HG03378 (cell line): ENCODE data around the gene TMED8.
"Not testable (repeated sequence)": the region's sequence is repeated elsewhere in the genome, so short reads cannot be mapped to it uniquely, and the experiment has no call there.

Source experiments
- ATAC-seq: cut with Tn5 transposase; IDR thresholded peaks from one replicate; pipeline ENCODE4 v1.9.1; 2021; ENCODE audit warnings: mild to moderate bottlenecking, moderate library complexity; ENCODE audit not compliant: unreplicated experiment

The TMED8 gene

GRCh38 chr14:77324289-77324688, 52.6 kb downstream of the TMED8 start:
- no peak for ATAC-seq

GRCh38 chr14:77323571-77323970, 53.3 kb downstream of the TMED8 start:
- no peak for ATAC-seq

- ATAC-seq: no peak
Measured at GRCh38 chr14:77322951-77323350, 53.9 kb downstream of the TMED8 start.

- ATAC-seq: no peak
Measured at GRCh38 chr14:77322250-77322902, 54.5 kb downstream of the TMED8 start.

GRCh38 chr14:77320238-77320935, 56.5 kb downstream of the TMED8 start, which contains the start of gene POMT2:
POMT2 (minus strand) TSS chr14:77320883; CDS start chr14:77320681, 202 bp downstream.
- peak; percentile 63 for ATAC-seq

DNA sequence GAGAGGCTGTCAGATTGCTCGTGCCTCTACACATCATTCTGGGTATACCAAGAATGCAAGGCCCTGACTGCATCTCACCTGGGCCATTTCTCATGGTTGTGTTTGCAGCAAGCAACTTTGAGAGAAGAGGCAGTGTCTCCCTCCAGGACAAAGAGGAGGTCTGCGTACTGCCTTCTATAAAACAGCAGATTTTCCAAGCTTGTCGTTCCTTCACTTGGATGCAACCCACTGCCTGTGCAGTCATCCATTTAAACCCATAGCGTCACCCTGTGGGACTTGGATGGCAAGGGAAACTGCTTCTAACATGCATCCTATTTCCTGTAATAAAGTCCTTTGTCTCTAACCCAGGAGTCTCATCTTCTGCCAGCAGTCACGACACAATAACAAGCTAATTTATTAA, 57.5 kb downstream of the TMED8 start:
- no peak for ATAC-seq

- ATAC-seq: not testable (repeated sequence)
Measured at GRCh38 chr14:77318756-77319155, 58.1 kb downstream of the TMED8 start.

GRCh38 chr14:77318006-77318553, 58.8 kb downstream of the TMED8 start:
- no peak for ATAC-seq

DNA sequence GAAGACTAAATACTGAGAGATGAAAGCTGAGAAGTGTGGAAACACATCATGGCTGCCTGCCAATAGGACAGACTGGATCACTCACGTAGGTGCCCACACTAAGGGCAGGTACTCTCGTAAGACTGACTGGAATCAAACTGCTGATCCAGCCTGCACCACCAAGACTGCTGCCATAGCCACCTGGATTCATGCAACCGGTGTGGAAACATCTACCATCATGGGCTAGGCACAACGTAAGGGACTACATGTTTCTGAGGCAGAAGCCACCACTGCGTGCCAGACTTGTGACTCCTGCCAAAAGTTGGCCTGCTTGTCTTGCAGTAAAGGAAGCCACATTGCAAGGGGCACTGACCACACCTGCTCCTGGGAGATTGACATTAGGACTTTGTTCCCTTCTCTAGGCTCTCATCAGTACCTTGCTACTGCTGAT, 60.0 kb downstream of the TMED8 start:
- no peak for ATAC-seq

GRCh38 chr14:77316195-77316505, 60.7 kb downstream of the TMED8 start:
- ATAC-seq: no peak

DNA sequence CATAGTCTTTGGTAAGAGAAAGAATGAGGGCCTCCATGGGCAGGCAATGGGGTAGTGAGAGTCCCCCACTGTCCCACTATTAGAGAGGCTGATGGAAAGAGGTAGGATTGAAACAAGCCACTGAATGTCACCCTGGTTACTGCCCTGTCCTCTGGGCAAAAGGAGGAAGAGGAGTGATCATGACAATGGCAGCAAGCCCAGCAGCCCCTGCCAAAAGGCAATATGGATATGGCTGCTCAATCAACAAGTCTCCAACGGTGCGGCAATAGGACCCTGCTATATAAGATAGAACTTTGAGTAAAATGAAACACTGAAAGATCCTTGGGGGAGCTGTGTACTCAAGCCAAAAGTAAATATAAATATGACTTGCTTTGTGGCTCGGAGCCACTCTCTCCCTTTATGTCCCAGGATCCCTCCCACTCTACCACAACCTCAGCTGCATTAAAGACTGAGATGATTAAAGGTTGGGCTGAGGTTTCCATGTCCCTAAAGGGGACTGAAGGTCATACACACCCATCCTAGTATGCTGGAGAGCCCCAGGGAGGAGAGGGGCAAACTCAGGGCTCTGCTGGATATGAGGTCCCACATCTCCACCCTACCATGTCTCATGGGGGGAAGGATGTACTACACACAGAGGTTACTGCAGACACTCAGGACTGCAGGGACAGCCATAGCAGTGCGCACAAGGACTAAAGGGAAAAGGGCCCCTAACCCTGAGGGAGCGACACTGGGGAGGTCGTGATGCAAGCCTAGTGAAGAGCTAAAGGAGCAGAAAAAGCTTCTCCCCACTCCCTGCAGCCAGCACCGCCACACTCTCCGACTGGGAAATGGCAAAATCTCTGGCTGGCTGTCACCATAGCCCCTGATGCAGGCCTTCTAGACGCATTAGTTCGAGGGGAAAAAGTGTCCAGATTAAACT, 62.1 kb downstream of the TMED8 start:
- ATAC-seq: no peak

- ATAC-seq: no peak
Measured at GRCh38 chr14:77314043-77314442, 62.9 kb downstream of the TMED8 start.

DNA sequence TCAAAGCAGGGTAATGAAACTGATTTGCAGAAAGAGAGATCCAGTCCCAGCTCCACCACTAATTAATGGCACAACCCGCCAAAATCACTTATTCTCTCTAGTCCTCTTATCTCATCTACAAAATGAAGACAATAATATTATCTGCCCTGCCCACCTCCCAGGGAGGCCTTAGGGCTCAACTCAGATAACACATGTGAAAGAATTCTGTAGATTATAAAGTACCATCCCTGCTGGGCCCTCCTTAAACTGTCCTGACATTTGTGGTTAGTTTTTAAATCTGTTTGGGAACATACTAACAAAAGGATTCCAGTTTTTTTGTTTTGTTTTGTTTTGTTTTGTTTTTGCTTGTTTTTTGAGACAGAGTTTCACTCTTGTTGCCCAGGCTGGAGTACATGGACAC, 63.5 kb downstream of the TMED8 start:
- no peak for ATAC-seq

- no peak for ATAC-seq
Measured at GRCh38 chr14:77311217-77311616, 65.7 kb downstream of the TMED8 start.

GRCh38 chr14:77310026-77310425, 66.9 kb downstream of the TMED8 start:
- no peak for ATAC-seq

- ATAC-seq: no peak
Measured at GRCh38 chr14:77309131-77309530, 67.8 kb downstream of the TMED8 start.

GRCh38 chr14:77306851-77307496, 69.9 kb downstream of the TMED8 start:
- no peak for ATAC-seq

DNA sequence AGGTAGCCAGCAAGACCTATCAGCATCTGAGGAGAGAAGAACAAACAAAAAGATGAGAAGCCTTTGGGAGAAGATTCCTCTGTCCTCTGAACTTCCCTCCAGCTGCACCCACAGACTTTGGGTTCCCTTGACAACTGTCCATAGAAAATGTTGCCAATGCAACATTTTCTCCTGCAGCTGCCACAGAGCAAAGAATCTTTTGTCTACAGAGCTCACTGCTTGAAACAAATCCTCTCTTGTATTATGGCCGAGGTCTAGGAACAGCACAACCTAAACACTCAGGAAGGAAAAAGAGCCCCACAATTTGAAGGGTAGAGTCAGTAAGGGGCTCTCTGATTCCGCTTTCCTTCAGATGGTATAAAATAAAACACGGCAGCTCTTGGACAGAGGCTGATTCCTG, 70.5 kb downstream of the TMED8 start:
- ATAC-seq: no peak

DNA sequence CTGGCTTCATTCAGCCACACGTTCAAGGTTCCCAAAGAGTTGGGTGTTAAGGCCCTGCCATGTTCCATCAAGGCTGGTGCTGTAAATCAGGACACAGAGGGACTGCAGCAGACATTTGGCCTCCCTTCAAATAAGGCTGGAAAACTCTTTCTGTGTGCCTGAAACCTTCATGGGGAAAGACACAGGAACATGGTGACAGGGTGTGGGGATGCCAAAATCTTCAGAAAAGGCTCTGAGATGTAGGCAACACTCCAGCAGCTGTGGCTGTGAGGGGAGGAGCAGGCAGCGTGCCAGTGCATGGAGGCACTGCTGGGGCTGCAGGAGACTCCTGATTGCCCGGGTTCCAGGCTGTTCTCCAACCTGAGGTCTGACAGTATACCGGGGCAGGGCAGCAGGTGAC, 71.2 kb downstream of the TMED8 start:
- no peak for ATAC-seq

DNA sequence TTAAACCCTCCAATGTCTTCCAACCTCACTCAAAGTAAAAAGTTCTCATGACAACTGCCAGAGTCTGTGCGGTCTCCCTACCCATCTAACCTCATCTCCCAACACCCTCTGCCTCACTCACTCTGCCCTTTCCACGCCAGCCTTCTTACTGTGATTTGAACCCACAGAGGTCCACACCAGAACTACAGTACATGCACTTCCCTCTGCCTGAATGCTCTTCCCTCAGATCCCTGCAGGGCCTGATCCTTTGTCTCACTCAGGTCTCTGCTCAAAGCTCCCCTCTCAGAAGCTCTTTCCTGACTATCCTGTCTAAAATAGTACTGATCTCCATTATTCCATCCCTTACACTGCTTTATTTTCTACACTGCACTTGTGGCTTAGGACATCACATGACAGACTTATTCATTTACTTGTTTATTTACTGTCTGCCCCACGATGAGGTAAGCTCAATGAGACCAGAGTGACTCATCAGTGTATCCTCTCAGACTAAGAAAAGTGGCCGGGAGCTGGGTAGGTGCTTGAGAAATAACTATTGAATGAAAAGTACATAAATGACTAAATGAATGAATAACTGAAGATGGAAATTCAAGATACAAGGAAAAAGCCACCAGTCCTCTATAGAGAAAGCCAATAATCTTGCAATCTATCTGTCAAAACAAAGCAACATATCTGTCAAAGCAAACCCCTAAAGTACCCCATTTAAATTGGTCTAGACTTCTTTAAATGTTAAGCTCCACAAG, 73.3 kb downstream of the TMED8 start:
- ATAC-seq: peak; percentile 69
